GDM1 (cell line): ENCODE data around the gene SHMT1.
"Not testable (repeated sequence)": the region's sequence is repeated elsewhere in the genome, so short reads cannot be mapped to it uniquely, and the experiment has no call there.

Experiments used
- DNase-seq: peaks from one replicate; lab custom pipeline; 2025; lab: John Stamatoyannopoulos, UW

SHMT1 gene

DNA sequence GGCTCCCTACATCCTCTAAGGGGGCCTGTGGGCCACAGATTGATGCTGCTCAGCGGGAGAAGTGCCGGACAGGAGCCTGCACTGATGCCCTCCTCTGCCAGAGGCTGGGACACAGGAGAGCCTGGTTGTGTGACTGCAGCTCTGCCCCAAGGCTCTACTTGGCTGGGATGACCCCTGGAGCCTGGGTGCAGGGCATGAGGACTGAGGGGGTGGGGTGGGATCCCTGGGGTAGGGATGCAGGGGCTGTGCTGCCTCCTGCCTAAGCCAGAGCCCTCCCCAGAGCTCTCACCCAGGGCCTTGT is 14.8 kb upstream of the SHMT1 start:
- DNase-seq: no peak

GRCh38 chr17:18377437-18378204 is 14.3 kb upstream of the SHMT1 start, which contains the start of gene EVPLL:
EVPLL (plus strand) TSS chr17:18377778; CDS start chr17:18380938, 3,160 bp downstream.
- DNase-seq: peak; percentile 36

DNA sequence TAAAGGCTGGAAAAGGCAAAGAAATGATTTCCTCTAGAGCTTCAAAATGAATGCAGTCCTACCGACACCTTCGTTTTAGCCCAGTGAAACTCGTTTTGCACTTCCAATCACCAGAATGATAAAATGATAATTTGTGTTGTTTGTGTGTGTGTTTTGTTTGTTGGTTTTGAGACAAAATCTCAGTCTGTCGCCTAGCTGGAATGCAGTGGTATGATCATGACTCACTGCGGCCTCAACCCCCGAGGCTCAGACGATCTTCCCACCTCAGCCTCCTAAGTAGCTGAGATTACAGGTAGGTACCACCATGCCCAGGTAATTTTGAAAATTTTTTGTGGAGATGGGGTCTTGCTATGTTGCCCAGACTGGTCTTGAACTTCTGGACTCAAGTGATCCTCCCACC is 10.9 kb upstream of the SHMT1 start:
- no peak for DNase-seq

DNA sequence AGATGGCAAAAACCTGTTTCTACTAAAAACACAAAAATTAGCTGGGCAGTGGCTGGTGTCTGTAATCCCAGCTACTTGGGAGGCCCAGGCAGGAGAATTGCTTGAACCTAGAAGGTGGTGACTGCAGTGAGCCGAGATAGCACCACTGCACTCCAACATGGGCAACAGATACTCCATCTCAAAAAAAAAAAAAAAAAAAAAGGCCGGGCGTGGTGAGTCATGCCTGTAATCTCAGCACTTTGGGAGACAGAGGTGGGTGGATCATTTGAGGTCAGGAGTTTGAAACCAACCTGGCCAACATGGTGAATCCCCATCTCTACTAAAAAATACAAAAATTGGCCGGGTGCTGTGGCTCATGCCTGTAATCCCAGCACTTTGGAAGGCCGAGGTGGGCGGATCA is 9.8 kb upstream of the SHMT1 start:
- DNase-seq: not testable (repeated sequence)

DNA sequence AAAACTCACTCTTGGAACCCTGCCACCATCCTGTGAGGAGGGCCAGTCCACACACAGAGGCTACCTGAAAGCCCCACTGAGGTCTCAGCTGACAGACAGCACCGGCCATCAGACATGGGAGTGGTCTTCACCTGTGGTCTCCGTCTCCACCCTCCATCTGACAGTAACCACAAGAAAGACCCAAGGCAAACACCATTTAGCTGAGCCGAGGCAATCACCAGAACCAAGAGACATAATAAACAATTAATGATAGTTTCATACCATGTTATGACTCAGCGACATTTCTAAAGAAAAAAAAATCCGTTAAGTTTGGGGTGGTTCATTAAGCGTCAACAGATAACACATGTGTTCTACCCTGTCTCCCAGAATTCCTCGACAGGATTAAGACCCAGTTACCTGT is 8.1 kb upstream of the SHMT1 start:
- no peak for DNase-seq

DNA sequence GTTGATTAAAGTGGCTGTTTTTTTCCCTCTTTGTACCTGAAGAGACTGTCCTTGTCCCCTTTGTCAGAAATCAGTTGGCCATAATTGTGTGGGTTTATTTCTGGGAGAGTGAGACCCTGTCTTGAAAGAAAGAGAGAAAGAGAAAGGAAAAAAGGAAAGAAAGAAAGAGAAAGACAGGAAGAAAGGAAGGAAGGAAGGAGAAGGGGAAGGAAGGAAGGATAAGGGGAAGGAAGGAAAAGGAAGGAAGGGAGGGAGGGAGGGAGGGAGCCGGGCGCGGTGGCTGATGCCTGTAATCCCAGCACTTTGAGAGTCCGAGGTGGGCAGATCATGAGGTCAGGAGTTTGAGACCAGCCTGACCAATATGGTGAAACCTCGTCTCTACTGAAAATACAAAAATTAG is 7.4 kb upstream of the SHMT1 start:
- no peak for DNase-seq

GRCh38 chr17:18368946-18369345 is 5.6 kb upstream of the SHMT1 start:
- DNase-seq: no peak

- DNase-seq: no peak
Observed at GRCh38 chr17:18364166-18364565, 816 bp upstream of the SHMT1 start.

- DNase-seq: no peak
Observed at GRCh38 chr17:18362698-18363100, 651 bp downstream of the SHMT1 start.

- no peak for DNase-seq
Observed at GRCh38 chr17:18361837-18362697, 1.3 kb downstream of the SHMT1 start.

DNA sequence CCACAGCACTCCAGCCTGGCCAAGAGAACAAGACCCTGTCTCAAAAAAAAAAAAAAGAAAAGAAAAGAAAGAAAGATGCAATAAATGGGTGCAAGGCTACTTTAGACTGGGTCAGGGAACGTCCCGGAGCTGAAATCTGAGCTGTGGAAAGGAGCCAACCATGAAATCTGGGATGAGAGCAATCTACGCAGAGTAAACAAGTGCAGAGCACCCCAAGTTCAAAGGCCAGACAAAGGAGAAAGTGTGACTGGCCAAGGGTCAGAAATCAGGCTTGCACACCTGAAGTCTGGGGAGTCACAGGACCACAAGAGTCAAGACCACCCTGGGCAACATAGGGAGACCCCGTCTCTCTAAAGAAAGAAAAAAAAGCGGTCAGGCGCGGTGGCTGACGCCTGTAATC is 2.8 kb downstream of the SHMT1 start:
- DNase-seq: no peak

DNA sequence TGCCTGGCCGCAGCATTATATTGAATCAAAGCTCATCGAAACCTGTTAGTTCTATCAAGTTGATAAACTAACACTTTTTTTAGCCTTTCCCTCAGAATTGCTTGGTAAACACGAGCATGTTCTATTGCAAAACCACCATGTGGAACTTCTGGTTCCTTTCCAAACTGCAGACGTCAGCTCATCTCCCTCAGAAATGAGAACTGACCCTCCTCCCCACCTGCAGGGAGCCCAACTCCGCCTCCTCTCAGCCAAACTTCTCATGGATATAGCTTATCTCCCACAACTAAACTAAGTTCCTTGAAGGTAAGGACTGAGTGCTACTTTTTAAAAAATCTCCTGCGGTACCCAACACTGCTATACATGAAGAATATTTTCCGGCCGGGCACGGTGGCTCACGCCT is 6.7 kb downstream of the SHMT1 start:
- DNase-seq: no peak

GRCh38 chr17:18353541-18353940 is 9.8 kb downstream of the SHMT1 start:
- DNase-seq: no peak

DNA sequence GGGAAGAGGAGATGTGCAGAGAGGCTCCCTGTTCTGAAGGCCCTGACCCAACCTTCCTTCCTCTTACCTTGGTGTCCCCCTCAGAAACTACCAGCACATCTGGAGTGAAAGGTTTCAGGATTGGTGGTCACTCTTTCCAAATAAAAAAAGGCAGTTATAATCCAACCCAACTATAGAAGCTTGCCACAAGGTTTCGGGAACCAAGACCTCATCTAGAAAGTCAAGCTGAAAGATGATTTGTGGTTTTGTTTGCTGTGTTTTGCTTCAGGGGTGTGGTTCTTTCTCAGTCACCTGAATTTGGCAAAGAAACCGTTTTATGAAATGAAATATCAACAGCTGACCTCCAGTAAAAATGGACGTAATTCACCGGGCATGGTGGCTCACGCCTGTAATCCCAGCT is 19.3 kb downstream of the SHMT1 start:
- no peak for DNase-seq

GRCh38 chr17:18339933-18340332 is 23.4 kb downstream of the SHMT1 start:
- no peak for DNase-seq

DNA sequence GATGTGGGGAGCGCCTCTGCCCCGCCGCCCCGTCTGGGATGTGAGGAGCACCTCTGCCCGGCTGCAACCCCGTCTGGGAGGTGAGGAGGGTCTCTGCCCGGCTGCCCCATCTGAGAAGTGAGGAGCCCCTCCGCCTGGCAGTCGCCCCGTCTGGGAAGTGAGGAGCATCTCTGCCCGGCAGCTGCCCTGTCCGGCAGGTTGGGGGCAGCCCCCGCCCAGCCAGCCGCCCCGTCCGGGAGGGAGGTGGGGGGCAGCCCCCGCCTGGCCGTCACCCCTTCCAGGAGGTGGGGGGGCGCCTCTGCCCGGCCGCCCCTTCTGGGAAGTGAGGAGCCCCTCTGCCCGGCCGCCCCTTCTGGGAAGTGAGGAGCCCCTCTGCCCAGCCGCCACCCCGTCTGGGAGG is 25.2 kb downstream of the SHMT1 start:
- DNase-seq: not testable (repeated sequence)

DNA sequence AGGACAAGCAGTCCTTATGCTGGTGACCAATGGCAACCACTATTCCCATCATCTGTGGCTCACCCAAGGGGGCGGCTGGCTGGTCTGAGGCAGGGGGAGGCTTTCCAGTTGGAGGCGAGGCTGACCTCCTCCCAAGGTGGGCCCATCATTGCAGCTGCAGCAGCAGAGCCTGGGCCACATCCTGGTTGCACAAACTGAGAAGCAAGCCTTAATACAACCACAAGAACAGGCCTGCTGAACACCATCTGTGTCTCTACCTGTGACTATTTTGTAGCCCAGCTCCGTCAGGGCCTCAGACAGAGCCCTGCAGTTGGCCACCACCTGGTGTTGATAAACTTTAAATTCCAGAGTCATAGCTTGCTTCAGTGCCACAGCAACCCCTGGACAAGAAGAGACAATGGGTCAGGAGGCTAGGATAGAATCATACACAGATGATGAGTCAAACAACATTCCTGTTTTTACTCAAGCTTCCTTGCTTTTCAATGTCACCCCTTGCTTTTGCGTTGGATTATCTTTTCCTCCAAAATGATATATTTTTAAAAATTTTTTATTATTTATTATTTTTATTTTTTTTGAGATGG is 30.4 kb downstream of the SHMT1 start:
- no peak for DNase-seq

- no peak for DNase-seq
Observed at GRCh38 chr17:18331879-18332278, 31.5 kb downstream of the SHMT1 start.

GRCh38 chr17:18328643-18329204 is 34.6 kb downstream of the SHMT1 start:
- DNase-seq: no peak

DNA sequence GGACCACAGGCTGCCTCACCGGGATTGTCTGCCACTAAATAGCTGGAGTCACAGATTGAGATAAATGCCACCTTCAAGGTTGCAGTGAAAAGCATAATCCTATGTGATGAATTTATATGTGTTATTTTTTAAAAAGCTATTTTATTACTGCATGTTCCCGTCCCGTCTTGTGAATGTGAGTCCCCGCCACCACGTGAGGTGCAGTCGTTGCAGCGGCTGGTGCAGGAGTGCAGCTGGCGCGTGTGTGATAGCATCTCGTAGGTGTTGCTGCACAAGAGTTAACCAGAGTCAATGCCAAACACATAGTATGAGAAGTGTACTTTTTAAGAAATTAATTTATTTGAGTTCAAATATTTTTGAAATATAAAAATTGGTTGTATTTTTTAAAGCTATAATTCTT is 35.8 kb downstream of the SHMT1 start:
- no peak for DNase-seq

DNA sequence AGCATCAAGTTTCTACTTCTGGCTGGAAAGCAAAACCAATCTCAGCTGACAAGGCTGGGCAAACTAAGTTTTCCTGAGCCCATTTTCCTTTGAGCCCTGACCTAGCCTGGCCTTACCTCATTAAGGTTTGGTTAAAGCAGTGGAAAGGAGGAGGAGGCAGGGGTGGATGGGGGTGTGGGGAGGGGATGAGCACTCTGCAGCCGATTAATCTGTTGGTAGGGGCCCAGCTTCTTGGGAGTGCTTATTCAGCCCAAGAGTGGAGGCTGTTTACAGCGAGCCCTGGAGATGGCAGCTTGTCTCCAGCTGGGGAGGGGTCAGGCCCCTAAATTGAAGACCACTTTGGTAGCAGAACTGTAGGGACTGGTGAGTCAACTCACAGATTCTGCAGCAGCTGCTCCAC is 36.3 kb downstream of the SHMT1 start:
- DNase-seq: no peak

- DNase-seq: no peak
Observed at GRCh38 chr17:18326572-18326971, 36.8 kb downstream of the SHMT1 start.

DNA sequence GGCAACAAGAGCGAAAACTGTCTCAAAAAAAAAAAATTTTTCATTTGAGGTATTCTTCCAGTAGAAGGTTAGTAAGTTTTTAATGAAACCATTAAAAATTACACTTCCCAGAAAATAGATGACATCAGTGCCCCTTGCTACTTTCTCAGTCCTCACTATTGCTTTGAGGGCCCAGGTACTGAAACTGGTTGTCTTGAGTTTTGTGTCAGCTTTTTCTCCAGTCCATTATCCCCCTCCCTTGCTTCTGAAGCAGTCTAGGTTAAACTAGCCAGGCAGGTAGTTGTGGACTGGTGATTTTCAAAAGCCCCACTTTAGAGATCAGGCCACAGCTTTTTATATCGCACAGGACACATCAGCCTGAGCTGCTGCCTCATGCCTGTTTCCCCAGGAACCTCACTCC is 37.3 kb downstream of the SHMT1 start:
- no peak for DNase-seq
